BLaER1 (cell line): ENCODE measurements around the gene ST8SIA1.

Source experiments
- H3K27ac ChIP-seq: shearing (Covaris generic); formaldehyde crosslinking; 2 replicates; pipeline ENCODE4 v1.8.1; 2022
- H3K27me3 ChIP-seq: shearing (Covaris generic); formaldehyde crosslinking; 2 replicates; pipeline ENCODE4 v1.8.1; 2022
- H3K36me3 ChIP-seq: shearing (Covaris generic); formaldehyde crosslinking; 2 replicates; pipeline ENCODE4 v1.8.1; 2022
- H3K4me1 ChIP-seq: shearing (Covaris generic); formaldehyde crosslinking; 2 replicates; pipeline ENCODE4 v1.8.1; 2022
- H3K4me2 ChIP-seq: shearing (Covaris generic); formaldehyde crosslinking; 2 replicates; pipeline ENCODE4 v1.8.1; 2022
- H3K4me3 ChIP-seq: shearing (Covaris generic); formaldehyde crosslinking; 2 replicates; pipeline ENCODE4 v1.8.1; 2022
- H3K9ac ChIP-seq: shearing (Covaris generic); formaldehyde crosslinking; 2 replicates; pipeline ENCODE4 v1.8.1; 2022
- H3K9me3 ChIP-seq: shearing (Covaris generic); formaldehyde crosslinking; 2 replicates; pipeline ENCODE4 v1.8.1; 2022
- H4K20me1 ChIP-seq: shearing (Covaris generic); formaldehyde crosslinking; 2 replicates; pipeline ENCODE4 v1.8.1; 2022
- Cebpa-rat ChIP-seq: shearing (Covaris generic); IDR thresholded peaks from 2 replicates; pipeline ENCODE4 v1.8.1; 2022

The ST8SIA1 gene

GRCh38 chr12:22357531-22357930, 23.0 kb upstream of the ST8SIA1 start:
- TF ChIP-seq Cebpa-rat = no peak
- Histone ChIP-seq H3K36me3 (no peaks in the 10 kb centered on the region), H3K4me2 (no peak overlapping the region), H4K20me1 (no peaks in the 10 kb centered on the region), H3K4me1 (no peaks in the 10 kb centered on the region), H3K9me3 (no peaks in the 10 kb centered on the region), H3K9ac (no peak overlapping the region), H3K4me3 (no peak overlapping the region), H3K27me3 (no peaks in the 10 kb centered on the region), H3K27ac (no peak overlapping the region)

- TF ChIP-seq Cebpa-rat = no peak
- no peaks in the 10 kb centered on the region for H3K27me3 ChIP-seq
- H3K4me2 ChIP-seq = no peak overlapping the region
- no peak overlapping the region for H3K27ac ChIP-seq
- H3K4me3 ChIP-seq = no peak overlapping the region
- no peaks in the 10 kb centered on the region for H4K20me1 ChIP-seq
- H3K9ac ChIP-seq = no peak overlapping the region
- H3K9me3 ChIP-seq = no peaks in the 10 kb centered on the region
- H3K4me1 ChIP-seq = no peaks in the 10 kb centered on the region
- no peaks in the 10 kb centered on the region for H3K36me3 ChIP-seq
Observed at GRCh38 chr12:22356231-22356630, 21.7 kb upstream of the ST8SIA1 start.

- Histone ChIP-seq H3K9me3 (no peaks in the 10 kb centered on the region), H3K4me3 (no peak overlapping the region), H3K9ac (no peak overlapping the region), H3K36me3 (no peaks in the 10 kb centered on the region), H3K4me2 (no peak overlapping the region), H4K20me1 (no peaks in the 10 kb centered on the region), H3K4me1 (no peaks in the 10 kb centered on the region), H3K27me3 (no peaks in the 10 kb centered on the region), H3K27ac (no peak overlapping the region)
- no peak for TF ChIP-seq Cebpa-rat
Observed at GRCh38 chr12:22355011-22355580, 20.6 kb upstream of the ST8SIA1 start.

- H3K4me2 ChIP-seq = no peak overlapping the region
- no peaks in the 10 kb centered on the region for H3K9me3 ChIP-seq
- H3K4me1 ChIP-seq = no peaks in the 10 kb centered on the region
- H3K4me3 ChIP-seq = no peak overlapping the region
- H3K9ac ChIP-seq = no peak overlapping the region
- no peak overlapping the region for H3K27ac ChIP-seq
- H3K36me3 ChIP-seq = no peaks in the 10 kb centered on the region
- no peaks in the 10 kb centered on the region for H3K27me3 ChIP-seq
- H4K20me1 ChIP-seq = no peaks in the 10 kb centered on the region
- TF ChIP-seq Cebpa-rat = no peak
Observed at GRCh38 chr12:22353615-22354325, 19.3 kb upstream of the ST8SIA1 start.

- Histone ChIP-seq H3K27ac (no peak overlapping the region), H3K4me3 (no peak overlapping the region), H3K9ac (no peak overlapping the region), H3K4me1 (no peaks in the 10 kb centered on the region), H3K4me2 (no peak overlapping the region), H3K9me3 (no peaks in the 10 kb centered on the region), H3K27me3 (no peaks in the 10 kb centered on the region), H3K36me3 (no peaks in the 10 kb centered on the region), H4K20me1 (no peaks in the 10 kb centered on the region)
- no peak for TF ChIP-seq Cebpa-rat
Observed at GRCh38 chr12:22350886-22351285, 16.4 kb upstream of the ST8SIA1 start.

- H3K4me1 ChIP-seq = no peaks in the 10 kb centered on the region
- H3K36me3 ChIP-seq = no peaks in the 10 kb centered on the region
- no peak overlapping the region for H3K9ac ChIP-seq
- H3K27me3 ChIP-seq = no peaks in the 10 kb centered on the region
- no peak overlapping the region for H3K27ac ChIP-seq
- no peak overlapping the region for H3K4me2 ChIP-seq
- H3K4me3 ChIP-seq = no peak overlapping the region
- no peaks in the 10 kb centered on the region for H3K9me3 ChIP-seq
- no peak for TF ChIP-seq Cebpa-rat
- H4K20me1 ChIP-seq = no peaks in the 10 kb centered on the region
Observed at GRCh38 chr12:22348208-22348607, 13.7 kb upstream of the ST8SIA1 start.

GRCh38 chr12:22340143-22340542, 5.6 kb upstream of the ST8SIA1 start:
- Histone ChIP-seq H3K9ac (no peak overlapping the region), H3K9me3 (no peaks in the 10 kb centered on the region), H4K20me1 (no peaks in the 10 kb centered on the region), H3K4me3 (no peak overlapping the region), H3K4me2 (no peak overlapping the region), H3K27ac (no peak overlapping the region), H3K27me3 (peaks cover 9% of the 10 kb centered on the region), H3K4me1 (no peaks in the 10 kb centered on the region), H3K36me3 (no peaks in the 10 kb centered on the region)
- no peak for TF ChIP-seq Cebpa-rat

GRCh38 chr12:22339691-22340090, 5.2 kb upstream of the ST8SIA1 start:
- H3K4me2 ChIP-seq = no peak overlapping the region
- peaks cover 14% of the 10 kb centered on the region for H3K27me3 ChIP-seq
- no peaks in the 10 kb centered on the region for H3K9me3 ChIP-seq
- no peaks in the 10 kb centered on the region for H3K36me3 ChIP-seq
- H3K27ac ChIP-seq = no peak overlapping the region
- no peak for TF ChIP-seq Cebpa-rat
- H4K20me1 ChIP-seq = no peaks in the 10 kb centered on the region
- H3K9ac ChIP-seq = no peak overlapping the region
- H3K4me3 ChIP-seq = no peak overlapping the region
- H3K4me1 ChIP-seq = no peaks in the 10 kb centered on the region

GRCh38 chr12:22335794-22336166, 1.3 kb upstream of the ST8SIA1 start:
- peak overlapping the region; percentile 89 for H3K4me2 ChIP-seq
- H3K27ac ChIP-seq = no peak overlapping the region
- no peak overlapping the region for H3K9ac ChIP-seq
- peaks cover 43% of the 10 kb centered on the region for H3K27me3 ChIP-seq
- H3K36me3 ChIP-seq = no peaks in the 10 kb centered on the region
- 0 out of 2 replicates have a peak, but pooled peaks cover 5% of the 10 kb centered on the region for H3K4me1 ChIP-seq
- TF ChIP-seq Cebpa-rat = no peak
- H3K9me3 ChIP-seq = peaks cover 12% of the 10 kb centered on the region; the same call in 1 of the 2 replicates
- H4K20me1 ChIP-seq = no peaks in the 10 kb centered on the region
- H3K4me3 ChIP-seq = peak overlapping the region; percentile 71

GRCh38 chr12:22333713-22334409, 646 bp downstream of the ST8SIA1 start:
- peaks cover 12% of the 10 kb centered on the region; the same call in 1 of the 2 replicates for H3K9me3 ChIP-seq
- no peak for TF ChIP-seq Cebpa-rat
- no peaks in the 10 kb centered on the region for H4K20me1 ChIP-seq
- H3K4me2 ChIP-seq = peak overlapping the region; percentile 89
- no peak overlapping the region for H3K9ac ChIP-seq
- no peaks in the 10 kb centered on the region for H3K36me3 ChIP-seq
- H3K4me3 ChIP-seq = peak overlapping the region; percentile 71
- H3K27me3 ChIP-seq = peaks cover 43% of the 10 kb centered on the region
- H3K4me1 ChIP-seq = 0 out of 2 replicates have a peak, but pooled peaks cover 5% of the 10 kb centered on the region
- no peak overlapping the region for H3K27ac ChIP-seq
